B cell (primary cell): Measurements from ENCODE around the gene STXBP2. TPM values are rescaled to one million over a fixed set of nuclear protein-coding genes. Genes with fewer than 3 reads are reported as not detected.
"Not testable (repeated sequence)": the region's sequence is repeated elsewhere in the genome, so short reads cannot be mapped to it uniquely, and the experiment has no call there.

Source experiments
- ATAC-seq: fragments of 200-7000 bp; cut with Tn5 transposase; one replicate; pipeline ENCODE4 v1.10.0; 2021; ENCODE audit warnings: low read depth, mild to moderate bottlenecking, moderate number of reproducible peaks, moderate library complexity
- CTCF ChIA-PET: fragments of 350-600 bp; sonication (Branson Sonifier 250); formaldehyde crosslinking; loops from one replicate; lab custom pipeline; 2021; ENCODE audit warnings: antibody characterized with exemption, inconsistent platforms; lab: Charles Lee
- POLR2A ChIA-PET: fragments of 350-600 bp; sonication (Branson Sonifier 250); formaldehyde crosslinking; loops from one replicate; lab custom pipeline; 2021; ENCODE audit warnings: antibody characterized with exemption; lab: Charles Lee
- DNase-seq: peaks from one replicate; pipeline ENCODE4 v3.0.0; 2013
- H2AFZ ChIP-seq: 2 replicates; pipeline ENCODE4 v1.6.1; 2012; ENCODE audit warnings: mild to moderate bottlenecking, low read depth, low read length; ENCODE audit not compliant: insufficient read depth, poor library complexity, severe bottlenecking
- H3K27ac ChIP-seq, 2 donors: 1 replicate in 1 of 2; 2 replicates in 1 of 2; pipeline ENCODE4 v1.5.1; 2012 to 2013; ENCODE audit warnings: low read length in 2 of 2, mild to moderate bottlenecking in 2 of 2, moderate library complexity in 1 of 2
- H3K27me3 ChIP-seq, 4 experiments: fragments of 200-600 bp in 1 of 4; sonication (generic) in 1 of 4; replicated peaks in 1 of 4; 1 replicate in 2 of 4; 2 replicates in 2 of 4; pipeline versions ENCODE4 v1.6.1 to v1.7.0; 2013 to 2016; ENCODE audit warnings: low read length in 3 of 4, mild to moderate bottlenecking in 2 of 4, mixed read lengths in 1 of 4, moderate library complexity in 1 of 4; ENCODE audit not compliant: insufficient read depth in 4 of 4, control insufficient read depth in 3 of 4; ENCODE audit errors: control extremely low read depth in 1 of 4
- H3K36me3 ChIP-seq, 2 experiments: replicated peaks in 1 of 2; 1 replicate in 1 of 2; 2 replicates in 1 of 2; pipeline versions ENCODE4 v1.6.1 to v1.7.1; 2013; ENCODE audit warnings: low read length in 1 of 2; ENCODE audit not compliant: insufficient read depth in 2 of 2, control insufficient read depth in 1 of 2; ENCODE audit errors: control extremely low read depth in 1 of 2, extremely low read depth in 1 of 2
- H3K4me1 ChIP-seq, 2 donors: fragments of 200-600 bp in 1 of 2; sonication (generic) in 1 of 2; 1 replicate in 1 of 2; 2 replicates in 1 of 2; pipeline versions ENCODE4 v1.5.1 to v1.6.1; 2013 to 2017; ENCODE audit warnings: low read length in 2 of 2; ENCODE audit not compliant: control insufficient read depth in 2 of 2, insufficient read depth in 2 of 2
- H3K4me2 ChIP-seq: replicated peaks from 2 replicates; pipeline ENCODE3; 2012; ENCODE audit warnings: mild to moderate bottlenecking, low read depth, low read length; ENCODE audit not compliant: poor library complexity, severe bottlenecking
- H3K4me3 ChIP-seq, 5 experiments: fragments of 200-600 bp in 1 of 5; sonication (generic) in 1 of 5; 1 replicate in 3 of 5; 2 replicates in 2 of 5; pipeline versions ENCODE4 v1.5.1 to v1.7.0; 2011 to 2016; ENCODE audit warnings: low read length in 4 of 5, mild to moderate bottlenecking in 4 of 5, low read depth in 2 of 5, control low read depth in 1 of 5, moderate library complexity in 1 of 5; ENCODE audit not compliant: insufficient read depth in 1 of 5; ENCODE audit errors: control extremely low read depth in 1 of 5, extremely low read depth in 1 of 5
- H3K79me2 ChIP-seq: fragments of 200-600 bp; sonication (generic); one replicate; pipeline ENCODE4 v1.6.0; 2016; ENCODE audit warnings: low read length; ENCODE audit not compliant: control insufficient read depth, insufficient read depth
- H3K9ac ChIP-seq: fragments of 200-600 bp; sonication (generic); 2 replicates; pipeline ENCODE4 v1.6.1; 2017; ENCODE audit warnings: mild to moderate bottlenecking, low read length, moderate library complexity
- H3K9me3 ChIP-seq, 3 donors: one replicate each; pipeline versions ENCODE4 v1.6.1 to v1.7.1; 2013; ENCODE audit warnings: low read length in 2 of 3; ENCODE audit not compliant: control insufficient read depth in 2 of 3, insufficient read depth in 1 of 3; ENCODE audit errors: control extremely low read depth in 1 of 3
- H4K20me1 ChIP-seq: 2 replicates; pipeline ENCODE4 v1.6.0; 2012; ENCODE audit warnings: mild to moderate bottlenecking, low read length; ENCODE audit not compliant: insufficient read depth, control insufficient read depth, poor library complexity, severe bottlenecking
- H3K27ac Mint-ChIP-seq: one replicate; pipeline ENCODE4 v1.8.0; 2021; ENCODE audit warnings: mixed read lengths
- H3K27me3 Mint-ChIP-seq: one replicate; pipeline ENCODE4 v1.8.0; 2021; ENCODE audit warnings: mixed read lengths
- H3K4me1 Mint-ChIP-seq: one replicate; pipeline ENCODE4 v1.8.0; 2021; ENCODE audit warnings: mixed read lengths
- H3K4me3 Mint-ChIP-seq: one replicate; pipeline ENCODE4 v1.8.0; 2021; ENCODE audit warnings: mixed read lengths
- H3K9me3 Mint-ChIP-seq: one replicate; pipeline ENCODE4 v1.8.0; 2022; ENCODE audit warnings: mixed read lengths; ENCODE audit not compliant: insufficient read depth
- CTCF ChIP-seq: fragments of 200-600 bp; IDR thresholded peaks from one replicate; pipeline ENCODE4 v1.8.0; 2022; ENCODE audit warnings: antibody characterized with exemption, mild to moderate bottlenecking
- EZH2 ChIP-seq: IDR thresholded peaks from 2 replicates; pipeline ENCODE4 v1.6.1; 2012; ENCODE audit warnings: borderline replicate concordance, low read depth, mild to moderate bottlenecking, moderate library complexity, low read length; ENCODE audit not compliant: insufficient read depth, poor library complexity, severe bottlenecking
- WGBS: methylation state at CpG from one replicate; pipeline ENCODE4 v1.1.5; 2013; ENCODE audit warnings: missing lambda C conversion rate; ENCODE audit not compliant: insufficient coverage; 5-methylcytosine and 5-hydroxymethylcytosine counted together
- intact Hi-C: fragments of 100-400 bp; cut with micrococcal nuclease; formaldehyde crosslinking; loops from one replicate; pipeline ENCODE4 v1.10.0; 2022
- polyA plus RNA-seq: library from polyadenylated mRNA; depleted of rRNA; stranded (reverse); fragments of >200 nt; gene quantifications from 2 replicates; pipeline ENCODE4 v1.2.3, GENCODE V29; 2012
- total RNA-seq, 2 donors: library from RNA; stranded (reverse); fragments of 120-200 nt in 1 of 2; gene quantifications; 1 replicate in 1 of 2; 2 replicates in 1 of 2; pipeline versions ENCODE4 v1.2.3 to v1.2.4, GENCODE V29; 2013 to 2022

STXBP2 gene
- total and polyA plus RNA-seq, 2 donors (not counting 1 experiment from before 2014, with no cell fraction given): 222 to 226 TPM

DNA sequence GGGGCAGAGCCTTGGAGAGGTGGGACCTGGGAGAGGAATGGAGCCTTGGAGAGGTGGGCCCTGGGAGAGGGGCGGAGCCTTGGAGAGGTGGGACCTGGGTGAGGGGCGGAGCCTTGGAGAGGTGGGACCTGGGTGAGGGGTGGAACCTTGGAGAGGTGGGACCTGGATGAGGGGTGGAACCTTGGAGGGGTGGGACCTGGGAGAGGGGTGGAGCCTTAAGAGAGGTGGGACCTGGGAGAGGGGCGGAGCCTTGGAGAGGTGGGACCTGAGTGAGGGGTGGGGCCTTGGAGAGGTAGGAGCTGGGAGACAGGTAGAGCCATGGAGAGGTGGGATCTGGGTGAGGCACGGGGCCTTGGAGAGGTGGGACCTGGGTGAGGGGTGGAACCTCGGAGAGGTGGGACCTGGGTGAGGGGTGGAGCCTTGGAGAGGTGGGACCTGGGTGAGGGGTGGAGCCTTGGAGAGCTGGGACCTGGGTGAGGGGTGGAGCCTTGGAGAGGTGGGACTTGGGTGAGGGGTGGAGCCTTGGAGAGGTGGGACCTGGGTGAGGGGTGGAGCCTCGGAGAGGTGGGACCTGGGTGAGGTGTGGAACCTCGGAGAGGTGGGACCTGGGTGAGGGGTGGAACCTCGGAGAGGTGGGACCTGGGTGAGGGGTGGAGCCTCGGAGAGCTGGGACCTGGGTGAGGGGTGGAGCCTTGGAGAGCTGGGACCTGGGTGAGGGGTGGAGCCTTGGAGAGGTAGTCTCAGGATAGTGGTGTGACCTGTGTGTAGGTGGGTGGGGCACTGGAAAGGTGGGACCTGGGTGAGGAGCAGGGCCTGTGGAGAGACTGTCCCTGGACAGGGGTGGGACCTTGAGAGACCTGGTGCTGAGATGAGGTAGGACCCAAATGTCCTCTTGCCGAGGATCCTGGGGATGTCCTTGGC lies 7.0 kb downstream of the STXBP2 start:
- H3K4me1 Mint-ChIP-seq: peaks cover 11% of the 10 kb centered on the region
- intact Hi-C loops, DNase-seq, H3K4me3 Mint-ChIP-seq, H3K79me2 ChIP-seq, ATAC-seq, H3K4me3 ChIP-seq, H3K9ac ChIP-seq, H3K9me3 Mint-ChIP-seq, CTCF ChIA-PET, H3K27ac ChIP-seq, H3K9me3 ChIP-seq, H2AFZ ChIP-seq, H3K4me2 ChIP-seq, H3K27me3 ChIP-seq, H3K4me1 ChIP-seq, H3K27ac Mint-ChIP-seq, H3K27me3 Mint-ChIP-seq: not testable (repeated sequence)
- Histone ChIP-seq H4K20me1 (peaks cover 40% of the 10 kb centered on the region), H3K36me3 (peaks cover 4 to 51% of the 10 kb centered on the region in 2 experiments)
- 81% methylated on average over 9 of the region's 10 CpGs for WGBS
- POLR2A ChIA-PET: interaction anchor here (0.6 kb wide), 1 partner anchor 253 kb away, joined by 3 read pairs; no protein-coding TSS in a partner anchor

GRCh38 chr19:7644550-7644877 lies 7.6 kb downstream of the STXBP2 start:
- CTCF ChIA-PET: no interaction called here
- no peaks in the 10 kb centered on the region for H3K27me3 ChIP-seq
- DNase-seq (no peak), ATAC-seq (no peak)
- Mint-ChIP-seq H3K9me3 (no peaks in the 10 kb centered on the region), H3K27me3 (no peaks in the 10 kb centered on the region), H3K4me3 (no peak overlapping the region), H3K4me1 (peaks cover 8% of the 10 kb centered on the region), H3K27ac (no peak overlapping the region)
- H3K36me3 ChIP-seq: peaks cover 4 to 47% of the 10 kb centered on the region in 2 experiments
- TF ChIP-seq EZH2: no peak
- no peak for TF ChIP-seq CTCF
- no peaks in the 10 kb centered on the region for H3K4me1 ChIP-seq
- H2AFZ ChIP-seq: no peak overlapping the region
- peaks cover 9% of the 10 kb centered on the region for H3K79me2 ChIP-seq
- no peak overlapping the region for H3K27ac ChIP-seq
- H3K9me3 ChIP-seq: peaks cover 0 to 7% (median 0%) of the 10 kb centered on the region in 3 donors
- 99% methylated on average over 20 of the region's 20 CpGs for WGBS
- intact Hi-C loops: no loop called here
- H4K20me1 ChIP-seq: peaks cover 40% of the 10 kb centered on the region
- no peak overlapping the region for H3K4me2 ChIP-seq
- H3K9ac ChIP-seq: no peak overlapping the region
- POLR2A ChIA-PET: no interaction called here
- H3K4me3 ChIP-seq: no peak overlapping the region
